ENCODE data around the gene PRKCZ.

DNA sequence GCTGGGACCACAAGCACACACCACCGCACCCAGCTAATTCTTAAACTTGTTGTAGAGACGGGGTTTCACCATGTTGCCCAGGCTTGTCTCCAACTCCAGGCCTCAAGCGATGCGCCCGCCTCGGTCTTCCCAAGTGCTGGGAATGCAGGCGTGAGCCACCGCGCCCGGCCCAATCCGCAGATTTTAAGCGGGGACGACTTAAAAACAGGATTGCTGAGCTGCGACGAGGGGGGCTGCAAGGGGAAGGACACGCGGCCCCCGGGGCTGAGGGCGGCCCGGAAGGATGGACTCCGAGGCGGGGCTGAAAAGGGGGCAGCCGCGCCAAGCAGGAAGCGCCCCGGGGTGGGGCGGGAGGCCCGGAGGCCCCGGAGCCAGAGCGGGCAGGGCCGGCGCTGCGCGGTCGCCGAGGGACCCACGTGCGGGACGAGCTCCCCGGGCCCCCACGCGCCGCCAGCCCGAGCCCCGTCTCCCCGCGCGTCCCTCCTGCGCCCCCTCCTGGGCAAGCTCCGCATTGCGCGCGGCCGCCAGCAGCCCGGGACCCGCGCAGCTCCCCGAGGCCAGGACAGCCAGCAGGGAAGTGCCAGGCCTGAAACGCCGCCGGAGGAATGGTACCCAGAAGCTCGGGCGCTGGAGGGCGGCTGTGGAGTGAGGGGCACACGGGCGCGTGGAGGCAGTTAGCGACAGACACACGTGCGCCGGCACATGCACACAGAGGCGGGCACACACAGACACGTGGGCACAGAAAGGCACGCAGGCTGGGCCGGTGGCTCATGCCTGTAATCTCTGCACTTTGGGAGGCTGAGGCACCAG lies 5.5 kb upstream of the PRKCZ start:
- TF ChIP-seq EZH2phosphoT487 (IDR thresholded peaks at IDR 0.05; ENCODE audit: insufficient read depth, low read depth), result no peak
- no peak for TF ChIP-seq EZH2 (IDR thresholded peaks at IDR 0.05; ENCODE audit: insufficient read depth, poor library complexity, severe bottlenecking)

Measured in GM23248 (cell line).